GM12864 (cell line): Measurements from ENCODE around the gene FCSK.

Experiments
- DNase-seq: peaks from one replicate; pipeline ENCODE4 v3.0.0-alpha.2; 2011; ENCODE audit warnings: low read depth
- H3K4me3 ChIP-seq: 2 replicates; pipeline ENCODE4 v1.5.1; 2011; ENCODE audit warnings: mild to moderate bottlenecking, low read depth, low read length, control low read depth
- CTCF ChIP-seq: IDR thresholded peaks from 2 replicates; pipeline ENCODE4 v1.5.1; 2011; ENCODE audit warnings: low read depth, mild to moderate bottlenecking, moderate library complexity, low read length, control low read depth, inconsistent platforms; ENCODE audit errors: missing control alignments

FCSK gene

DNA sequence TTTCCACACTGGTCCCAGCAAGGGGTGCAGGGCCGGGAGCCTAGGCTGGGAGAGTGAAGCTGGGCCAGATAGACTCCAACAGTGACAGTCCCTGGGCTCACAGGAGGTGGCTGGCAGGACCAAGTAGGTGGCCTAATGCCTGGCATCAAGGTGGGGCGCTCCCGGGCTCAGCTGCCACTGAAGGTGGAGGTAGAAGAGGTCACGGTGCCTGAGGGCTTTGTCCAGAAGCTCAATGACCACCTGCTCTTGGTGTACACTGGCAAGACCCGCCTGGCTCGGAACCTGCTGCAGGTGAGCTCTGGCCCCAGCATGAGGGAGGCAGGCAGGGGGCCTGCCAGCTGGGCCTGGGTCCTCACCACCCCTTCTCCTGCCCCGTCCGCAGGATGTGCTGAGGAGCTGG, 23.8 kb downstream of the FCSK start:
- H3K4me3 ChIP-seq: no peak overlapping the region
- TF ChIP-seq CTCF: no peak
- no peak for DNase-seq

DNA sequence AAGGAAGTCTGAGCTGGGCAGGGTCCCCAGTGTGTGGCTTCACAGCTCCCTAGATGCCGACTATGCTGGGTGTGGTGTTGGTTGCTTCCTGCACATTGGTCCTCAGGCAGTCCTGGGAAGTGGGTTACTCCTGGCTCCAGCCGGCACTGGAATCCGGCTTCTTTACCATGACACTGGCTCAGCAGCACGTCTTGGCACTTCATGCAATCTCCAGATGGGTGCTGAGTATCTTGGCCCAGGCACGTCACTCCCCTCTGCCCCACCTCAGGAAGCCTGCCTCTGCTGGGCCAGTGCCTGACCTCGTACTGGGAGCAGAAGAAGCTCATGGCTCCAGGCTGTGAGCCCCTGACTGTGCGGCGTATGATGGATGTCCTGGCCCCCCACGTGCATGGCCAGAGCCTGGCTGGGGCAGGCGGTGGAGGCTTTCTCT, 24.5 kb downstream of the FCSK start:
- H3K4me3 ChIP-seq: no peak overlapping the region
- no peak for DNase-seq
- no peak for TF ChIP-seq CTCF

DNA sequence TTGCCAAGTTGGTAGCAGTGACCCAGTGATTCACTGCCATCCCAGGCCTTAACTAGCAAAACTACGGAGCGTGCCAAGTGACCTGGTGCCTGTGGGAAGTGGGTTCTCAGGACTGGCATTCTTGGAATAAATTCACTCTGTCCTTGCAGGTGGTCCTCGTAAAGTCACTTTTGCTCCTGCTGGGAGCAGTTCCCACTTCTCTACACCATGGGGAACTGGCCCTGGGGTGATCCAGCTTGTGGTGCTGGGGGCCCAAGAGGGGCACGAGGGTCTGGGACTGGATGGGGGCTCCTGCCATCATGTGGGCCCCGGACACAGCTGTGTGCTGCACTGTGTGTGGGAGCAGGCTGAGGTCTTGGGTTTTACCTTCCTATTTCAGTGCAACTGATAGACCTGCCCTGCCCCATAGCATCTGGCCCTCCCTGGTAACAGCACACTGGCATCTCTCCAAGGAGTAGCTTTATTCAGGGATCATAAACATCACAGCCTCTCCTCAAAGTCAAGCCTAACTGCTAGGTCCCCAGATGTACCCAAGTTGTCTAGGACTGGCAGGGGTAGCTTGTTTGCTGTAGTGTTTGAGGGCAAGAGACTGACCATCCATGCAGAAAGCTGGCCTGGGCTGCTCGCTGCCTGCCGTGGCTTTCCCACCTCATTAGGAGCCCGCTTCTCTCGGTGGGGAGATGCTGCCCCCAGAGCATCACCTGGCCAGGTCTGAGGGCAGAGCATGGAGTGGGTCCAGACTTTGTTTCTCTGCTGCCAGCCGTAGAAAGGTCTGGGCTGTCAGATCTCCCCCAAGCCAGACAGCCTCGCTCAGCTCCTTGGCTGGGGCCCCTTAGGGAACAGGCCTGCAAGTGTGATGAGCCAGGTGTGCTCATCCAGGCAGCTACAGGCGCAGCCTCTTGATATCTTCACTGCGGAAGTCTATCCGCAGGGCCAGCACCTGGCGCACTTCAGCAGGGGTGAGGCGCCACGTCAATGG, 26.0 kb downstream of the FCSK start:
- no peak for DNase-seq
- TF ChIP-seq CTCF: no peak
- no peak overlapping the region for H3K4me3 ChIP-seq

DNA sequence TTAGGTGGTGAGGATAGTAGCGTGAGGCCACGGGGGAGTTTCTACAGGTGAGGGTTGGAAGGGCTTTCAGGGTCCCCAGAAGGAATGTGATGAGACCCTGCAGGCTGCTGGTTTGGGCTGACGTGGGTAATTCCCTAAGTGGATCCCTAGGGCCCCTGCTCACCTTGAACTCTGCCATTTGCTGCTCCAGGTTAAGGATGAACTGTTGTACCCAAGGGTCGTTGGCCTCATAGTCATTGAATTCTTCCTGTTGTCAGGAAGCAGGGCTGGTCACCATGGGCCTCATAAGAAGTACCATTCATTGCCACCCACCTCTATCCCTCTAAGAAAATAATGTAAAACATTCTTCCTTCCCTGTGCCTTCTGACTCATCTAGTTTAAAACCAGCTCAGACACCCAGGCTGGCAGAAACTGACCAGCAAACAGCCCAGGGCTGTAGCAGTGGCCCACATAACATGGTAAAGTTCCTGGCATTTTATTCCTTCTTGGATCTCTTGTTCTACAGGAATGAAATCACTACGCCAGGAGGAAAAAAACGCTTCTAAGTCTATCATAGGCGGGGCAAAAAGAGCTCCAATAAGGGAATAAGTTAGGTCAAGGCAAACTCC, 27.6 kb downstream of the FCSK start:
- no peak for TF ChIP-seq CTCF
- H3K4me3 ChIP-seq: no peak overlapping the region
- no peak for DNase-seq

- TF ChIP-seq CTCF: no peak
- no peak for DNase-seq
- H3K4me3 ChIP-seq: no peak overlapping the region
Measured at GRCh38 chr16:70482624-70483023, 28.2 kb downstream of the FCSK start.

DNA sequence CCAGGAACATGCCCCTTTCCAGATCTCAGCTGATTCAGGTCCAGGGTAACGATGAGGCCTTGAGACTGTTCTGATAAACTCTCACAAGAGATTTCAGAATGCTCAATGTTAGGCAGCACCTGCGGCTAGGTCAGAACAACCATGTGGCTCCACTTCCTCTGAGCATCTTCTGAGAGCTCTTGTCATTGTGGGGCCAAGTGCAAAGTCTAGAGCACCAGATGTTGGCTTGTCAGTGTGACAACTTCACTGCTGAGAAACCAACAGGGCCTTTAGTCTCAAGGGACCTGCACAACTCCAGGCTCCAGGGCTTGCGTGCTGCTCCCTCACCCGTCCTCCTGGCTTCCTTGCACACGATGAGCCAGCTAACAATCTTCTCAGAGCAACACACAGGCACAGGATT, 29.0 kb downstream of the FCSK start:
- no peak for TF ChIP-seq CTCF
- no peak overlapping the region for H3K4me3 ChIP-seq
- DNase-seq: peak; percentile 26
